DMS 273 (cell line): ENCODE data around the gene PERM1.
"Not testable (repeated sequence)": the region's sequence is repeated elsewhere in the genome, so short reads cannot be mapped to it uniquely, and the experiment has no call there.

Source experiments
- DNase-seq: peaks from one replicate; lab custom pipeline; 2025; ENCODE audit not compliant: unreplicated experiment; lab: John Stamatoyannopoulos, UW

The PERM1 gene

GRCh38 chr1:997993-998744 is 16.3 kb upstream of the PERM1 start:
- peak; percentile 78 for DNase-seq

- DNase-seq: no peak
Measured at GRCh38 chr1:997713-997992, 15.8 kb upstream of the PERM1 start.

- DNase-seq: peak; percentile 65
Measured at GRCh38 chr1:996851-997712, 15.2 kb upstream of the PERM1 start.

- no peak for DNase-seq
Measured at GRCh38 chr1:995665-996633, 14.1 kb upstream of the PERM1 start.

- DNase-seq: not testable (repeated sequence)
Measured at GRCh38 chr1:994546-994945, 12.7 kb upstream of the PERM1 start.

GRCh38 chr1:993379-993995 is 11.6 kb upstream of the PERM1 start:
- DNase-seq: no peak

- no peak for DNase-seq
Measured at GRCh38 chr1:992362-992761, 10.5 kb upstream of the PERM1 start.

GRCh38 chr1:991895-992294 is 10.0 kb upstream of the PERM1 start:
- no peak for DNase-seq

GRCh38 chr1:991275-991674 is 9.4 kb upstream of the PERM1 start:
- not testable (repeated sequence) for DNase-seq

- DNase-seq: not testable (repeated sequence)
Measured at GRCh38 chr1:988061-988460, 6.2 kb upstream of the PERM1 start.

GRCh38 chr1:985126-985525 is 3.2 kb upstream of the PERM1 start:
- no peak for DNase-seq

GRCh38 chr1:984476-984814 is 2.6 kb upstream of the PERM1 start:
- DNase-seq: no peak

- peak; percentile 59 for DNase-seq
Measured at GRCh38 chr1:983798-984475, 2.0 kb upstream of the PERM1 start.

GRCh38 chr1:982765-983436 is 1.0 kb upstream of the PERM1 start:
- no peak for DNase-seq

- DNase-seq: no peak
Measured at GRCh38 chr1:981491-981954, 370 bp downstream of the PERM1 start.

- no peak for DNase-seq
Measured at GRCh38 chr1:980602-981395, 1.1 kb downstream of the PERM1 start.

- DNase-seq: no peak
Measured at GRCh38 chr1:980137-980571, 1.7 kb downstream of the PERM1 start.

- DNase-seq: no peak
Measured at GRCh38 chr1:979744-980072, 2.2 kb downstream of the PERM1 start.
